HG02884 (cell line): ENCODE measurements around the gene UQCRHL.
A peak's percentile ranks its signal among the peaks of the same experiment; 100 is the strongest.
"Not testable (repeated sequence)": the region's sequence is repeated elsewhere in the genome, so short reads cannot be mapped to it uniquely, and the experiment has no call there.

Source experiments
- ATAC-seq: cut with Tn5 transposase; IDR thresholded peaks from one replicate; pipeline ENCODE4 v1.9.1; 2021; ENCODE audit warnings: mild to moderate bottlenecking, moderate library complexity; ENCODE audit not compliant: unreplicated experiment

The UQCRHL gene

GRCh38 chr1:15807549-15807948 lies at the start of gene UQCRHL:
TSS of gene UQCRHL (minus strand) at chr1:15807649. CDS start at chr1:15807649, 0 bp downstream.
- not testable (repeated sequence) for ATAC-seq

- ATAC-seq, result no peak
Observed at GRCh38 chr1:15856888-15857287, 49.4 kb upstream of the UQCRHL start.

- no peak for ATAC-seq
Observed at GRCh38 chr1:15852828-15853302, 45.4 kb upstream of the UQCRHL start.

GRCh38 chr1:15852036-15852827 lies 44.8 kb upstream of the UQCRHL start:
- ATAC-seq, result no peak

GRCh38 chr1:15851210-15852035 lies 44.0 kb upstream of the UQCRHL start:
- no peak for ATAC-seq

- no peak for ATAC-seq
Observed at GRCh38 chr1:15850471-15851001, 43.1 kb upstream of the UQCRHL start.

- no peak for ATAC-seq
Observed at GRCh38 chr1:15849775-15850324, 42.4 kb upstream of the UQCRHL start.

GRCh38 chr1:15848929-15849774 lies 41.7 kb upstream of the UQCRHL start:
- no peak for ATAC-seq

GRCh38 chr1:15848143-15848928 lies 40.9 kb upstream of the UQCRHL start:
- peak; percentile 15 for ATAC-seq

GRCh38 chr1:15847893-15848142 lies 40.4 kb upstream of the UQCRHL start:
- no peak for ATAC-seq

GRCh38 chr1:15847100-15847892 lies 39.8 kb upstream of the UQCRHL start, which contains the start of gene SPEN:
TSS of gene SPEN (plus strand) at chr1:15847707. CDS start at chr1:15848068, 361 bp downstream.
- peak; percentile 53 for ATAC-seq

GRCh38 chr1:15846056-15846455 lies 38.6 kb upstream of the UQCRHL start:
- ATAC-seq, result not testable (repeated sequence)

GRCh38 chr1:15843826-15844572 lies 36.5 kb upstream of the UQCRHL start:
- ATAC-seq, result no peak

- ATAC-seq, result no peak
Observed at GRCh38 chr1:15838721-15839120, 31.3 kb upstream of the UQCRHL start.

GRCh38 chr1:15837931-15838330 lies 30.5 kb upstream of the UQCRHL start:
- no peak for ATAC-seq

GRCh38 chr1:15836772-15837669 lies 29.6 kb upstream of the UQCRHL start:
- no peak for ATAC-seq

- not testable (repeated sequence) for ATAC-seq
Observed at GRCh38 chr1:15836511-15836771, 29.0 kb upstream of the UQCRHL start.
